ENCODE results near the gene FAM25G.

FAM25G gene

GRCh38 chr10:47447209-47447608, 44.3 kb downstream of the FAM25G start:
- no peak for DNase-seq

GRCh38 chr10:47445720-47446119, 45.8 kb downstream of the FAM25G start:
- DNase-seq: no peak

GRCh38 chr10:47444047-47444446, 47.5 kb downstream of the FAM25G start:
- DNase-seq: no peak

- DNase-seq: no peak
Measured at GRCh38 chr10:47443145-47443544, 48.4 kb downstream of the FAM25G start.

GRCh38 chr10:47442351-47442750, 49.1 kb downstream of the FAM25G start:
- DNase-seq: no peak

GRCh38 chr10:47441938-47442337, 49.6 kb downstream of the FAM25G start:
- DNase-seq: no peak

- DNase-seq: no peak
Measured at GRCh38 chr10:47440207-47440606, 51.3 kb downstream of the FAM25G start.

GRCh38 chr10:47438857-47439474, 52.5 kb downstream of the FAM25G start:
- DNase-seq: no peak
